Measurements from ENCODE around the gene DDX39A.

- TF ChIP-seq CTCF (IDR thresholded peaks at IDR 0.05) (no peak), POLR2A (IDR thresholded peaks at IDR 0.05) (no peak)
Measured at GRCh38 chr19:14406645-14407401, 12.3 kb downstream of the DDX39A start.
